Measurements from ENCODE around the gene PRDX2.

Gene PRDX2

GRCh38 chr19:12779162-12779993 lies 22.2 kb downstream of the PRDX2 start:
- peak; percentile 42 for DNase-seq

GRCh38 chr19:12778905-12779161 lies 22.8 kb downstream of the PRDX2 start:
- DNase-seq = peak; percentile 66

GRCh38 chr19:12778017-12778904 lies 23.3 kb downstream of the PRDX2 start:
- DNase-seq = peak; percentile 91

- DNase-seq = peak; percentile 81
Measured at GRCh38 chr19:12777217-12778016, 24.2 kb downstream of the PRDX2 start.

- peak; percentile 74 for DNase-seq
Measured at GRCh38 chr19:12774588-12775555, 26.7 kb downstream of the PRDX2 start, which contains the start of gene HOOK2. TSS of gene HOOK2 (minus strand) at chr19:12775552. CDS start at chr19:12775449, 103 bp downstream.

DNA sequence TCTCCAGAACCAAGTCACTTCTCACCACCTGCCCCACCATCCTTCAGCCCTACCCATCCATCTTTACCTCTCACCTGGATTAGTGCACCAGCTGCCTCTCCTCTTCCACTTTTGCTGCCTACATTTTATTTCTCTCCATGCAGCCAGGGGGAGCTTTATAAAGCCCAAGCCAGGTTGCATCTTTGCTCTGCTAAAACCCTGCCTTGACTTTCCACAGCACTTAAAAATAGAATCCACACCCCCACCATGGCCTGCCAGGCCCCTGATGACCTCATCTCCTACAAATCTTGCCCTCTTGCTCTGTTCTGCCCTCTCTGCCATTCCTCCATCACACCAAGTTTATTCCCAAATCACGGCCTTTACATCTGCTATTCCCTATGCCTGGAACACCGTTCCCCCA lies 28.0 kb downstream of the PRDX2 start:
- peak; percentile 34 for DNase-seq

GRCh38 chr19:12772323-12772722 lies 29.3 kb downstream of the PRDX2 start:
- DNase-seq = no peak

GRCh38 chr19:12770922-12771321 lies 30.7 kb downstream of the PRDX2 start:
- no peak for DNase-seq

GRCh38 chr19:12769689-12770088 lies 31.9 kb downstream of the PRDX2 start:
- DNase-seq = no peak

DNA sequence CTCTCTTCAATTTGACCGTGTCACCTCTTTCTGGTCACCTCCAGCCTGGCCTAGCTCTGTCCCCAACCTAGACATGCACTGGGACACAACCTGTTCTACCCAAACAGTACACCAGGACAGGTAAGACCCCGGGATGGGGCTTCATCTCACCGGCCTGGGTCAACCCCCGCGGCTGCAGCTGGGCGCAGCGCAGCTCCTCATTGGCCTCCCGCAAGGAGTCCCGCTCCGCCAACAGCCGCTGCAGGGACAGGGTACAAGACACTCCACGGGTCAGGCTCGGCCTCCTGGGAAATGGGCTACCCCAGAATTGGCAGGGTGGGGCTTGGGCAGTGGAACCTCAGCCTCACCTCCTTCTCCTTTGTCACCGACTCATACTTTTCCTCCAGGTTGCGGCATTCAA lies 33.9 kb downstream of the PRDX2 start:
- no peak for DNase-seq

DNA sequence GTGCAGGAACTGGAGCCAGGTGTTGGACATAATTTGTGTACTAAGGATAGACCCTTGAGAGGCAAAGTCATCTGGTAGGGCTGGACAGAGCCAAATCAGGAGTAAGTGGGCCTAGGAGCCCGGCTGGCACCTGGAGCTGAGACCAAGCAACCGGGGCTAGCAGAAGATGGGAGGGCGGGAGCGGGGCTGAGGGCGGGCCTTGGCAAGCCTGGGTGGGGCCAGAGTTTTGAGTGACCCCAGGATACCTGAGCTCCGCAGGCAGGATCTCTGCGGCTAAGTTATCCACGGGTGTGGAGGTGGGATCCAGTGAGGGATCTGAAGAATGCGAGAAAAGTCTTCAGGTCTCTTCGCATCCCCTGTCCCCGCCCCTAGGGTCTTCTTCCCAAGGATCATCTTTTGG lies 34.5 kb downstream of the PRDX2 start:
- no peak for DNase-seq

- no peak for DNase-seq
Measured at GRCh38 chr19:12766051-12766521, 35.5 kb downstream of the PRDX2 start.

DNA sequence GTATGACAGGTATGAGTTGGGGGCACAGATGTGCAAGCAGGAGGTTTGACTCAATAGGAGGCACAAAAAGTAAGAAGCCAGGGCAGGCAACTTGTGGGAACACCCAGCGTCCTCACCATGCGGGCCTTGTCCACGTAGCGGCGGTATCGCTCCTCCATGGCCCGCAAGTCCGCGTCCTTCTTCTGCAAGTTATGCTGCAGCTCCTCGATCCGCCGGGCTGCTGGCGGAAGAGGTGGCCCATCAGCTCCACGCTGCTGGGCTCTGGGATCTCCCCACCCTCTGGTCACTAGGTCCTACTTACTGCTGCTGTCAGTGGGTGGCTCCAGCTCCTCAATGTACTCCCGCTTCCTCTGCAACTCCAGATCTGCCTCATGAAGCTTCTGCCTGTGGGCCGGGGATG lies 36.9 kb downstream of the PRDX2 start:
- no peak for DNase-seq

DNA sequence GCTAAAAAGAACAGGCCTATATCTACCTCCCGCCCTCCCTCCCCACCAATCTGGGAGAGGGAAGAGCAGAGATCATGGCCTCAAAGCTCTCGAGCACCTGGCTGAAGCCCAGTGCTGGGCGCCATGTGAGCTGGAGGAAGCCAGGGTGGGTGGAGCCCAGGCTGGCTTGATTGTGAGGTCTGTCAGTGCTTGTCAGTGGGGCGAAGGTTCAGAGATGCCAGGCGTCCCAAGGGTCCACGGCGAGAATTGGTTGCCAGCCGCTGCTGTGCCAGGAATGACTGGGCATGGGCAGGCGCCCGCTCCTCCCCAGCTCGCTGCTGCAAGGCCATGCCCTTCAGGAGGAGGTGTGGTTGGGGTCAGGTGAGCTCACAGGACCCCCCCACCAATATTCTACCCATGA lies 38.5 kb downstream of the PRDX2 start:
- DNase-seq = no peak

DNA sequence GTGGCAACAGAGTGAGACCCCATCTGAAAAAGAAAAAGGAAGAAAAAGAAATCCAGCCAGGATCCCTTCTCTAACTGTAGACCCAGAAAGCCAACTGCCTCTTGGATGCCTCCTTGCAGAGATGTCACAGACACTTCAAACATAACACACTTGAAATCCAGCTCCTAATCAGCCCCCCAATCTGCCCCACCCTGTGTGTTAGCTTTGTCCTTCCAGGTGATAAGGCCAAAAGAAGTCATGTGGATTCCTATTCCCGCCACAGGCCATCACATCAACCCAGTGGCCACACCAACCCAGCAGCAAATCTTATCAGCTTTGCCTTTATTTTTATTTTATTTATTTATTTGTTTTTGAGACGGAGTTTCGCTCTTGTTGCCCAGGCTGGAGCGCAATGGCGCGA lies 41.9 kb downstream of the PRDX2 start:
- no peak for DNase-seq

GRCh38 chr19:12757544-12758274 lies 43.9 kb downstream of the PRDX2 start:
- DNase-seq = peak; percentile 54

DNA sequence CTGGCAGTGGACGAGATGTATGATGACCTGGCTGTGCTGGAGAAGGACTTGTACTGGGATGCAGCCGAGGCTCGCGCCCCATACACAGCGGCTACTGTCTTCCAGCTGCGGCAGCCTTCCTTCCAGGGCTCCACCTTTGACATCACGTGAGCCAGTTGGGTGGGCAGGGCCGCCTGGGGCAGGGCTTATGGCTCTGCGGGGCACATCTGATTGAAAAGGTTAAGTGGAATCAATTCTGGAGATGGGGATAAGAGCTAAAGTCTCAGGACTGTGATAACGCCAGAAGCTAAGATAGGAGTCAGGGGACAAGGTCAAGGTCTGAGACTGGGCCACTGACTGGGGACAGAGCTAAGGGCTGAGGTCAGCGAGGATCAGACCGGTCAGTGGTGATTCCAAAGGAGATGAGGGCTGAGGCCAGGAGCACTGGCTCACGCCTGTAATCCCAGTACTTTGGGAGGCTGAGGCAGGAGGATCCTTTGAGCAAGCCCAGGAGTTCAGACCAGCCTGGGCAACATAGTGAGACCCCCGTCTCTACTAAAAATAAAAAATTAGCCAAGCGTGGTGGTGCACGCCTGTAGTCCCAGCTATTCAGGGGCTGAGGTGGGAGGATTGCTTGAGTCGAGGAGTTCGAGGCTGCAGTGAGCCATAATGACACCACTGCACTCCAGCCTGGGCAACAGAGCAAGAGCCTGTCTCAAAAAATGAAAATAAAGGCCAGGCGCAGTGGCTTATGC lies 45.3 kb downstream of the PRDX2 start:
- DNase-seq = no peak

GRCh38 chr19:12754465-12755196 lies 47.0 kb downstream of the PRDX2 start:
- no peak for DNase-seq

- no peak for DNase-seq
Measured at GRCh38 chr19:12752056-12752781, 49.4 kb downstream of the PRDX2 start.

All from NCI-H2171 treated with DMSO at 0.1 percent for 48 hours (cell line).